NOMO-1 treated with DMSO at 0.1 percent for 48 hours (cell line): ENCODE data around the gene RBM20.
A peak's percentile ranks its signal among the peaks of the same experiment; 100 is the strongest.

Experiments used
- DNase-seq: peaks from one replicate; lab custom pipeline; 2025; ENCODE audit not compliant: unreplicated experiment; lab: John Stamatoyannopoulos, UW

Gene RBM20

GRCh38 chr10:110845756-110846620 is 201.9 kb downstream of the RBM20 start:
- no peak for DNase-seq

GRCh38 chr10:110847374-110847773 is 203.2 kb downstream of the RBM20 start:
- DNase-seq: no peak

- no peak for DNase-seq
These were observed 204.0 kb downstream of the RBM20 start for GRCh38 chr10:110848106-110848505.

- DNase-seq: no peak
These were observed 206.0 kb downstream of the RBM20 start for GRCh38 chr10:110850099-110850498.

- DNase-seq: peak; percentile 48
These were observed 207.0 kb downstream of the RBM20 start for GRCh38 chr10:110851020-110851612.

GRCh38 chr10:110852255-110852896 is 208.2 kb downstream of the RBM20 start:
- no peak for DNase-seq

- no peak for DNase-seq
These were observed 208.8 kb downstream of the RBM20 start for GRCh38 chr10:110852947-110853346.

- DNase-seq: no peak
These were observed 209.9 kb downstream of the RBM20 start for GRCh38 chr10:110853921-110854605.

- DNase-seq: peak; percentile 12
These were observed 213.4 kb downstream of the RBM20 start for GRCh38 chr10:110857265-110858171.

GRCh38 chr10:110858297-110858934 is 214.3 kb downstream of the RBM20 start:
- no peak for DNase-seq

GRCh38 chr10:110859206-110859972 is 215.3 kb downstream of the RBM20 start:
- DNase-seq: peak; percentile 77

- peak; percentile 96 for DNase-seq
These were observed 215.8 kb downstream of the RBM20 start for GRCh38 chr10:110859973-110860376.

- DNase-seq: peak; percentile 24
These were observed 216.6 kb downstream of the RBM20 start for GRCh38 chr10:110860576-110861241.

GRCh38 chr10:110861476-110861875 is 217.3 kb downstream of the RBM20 start:
- no peak for DNase-seq

GRCh38 chr10:110861930-110862649 is 218.0 kb downstream of the RBM20 start:
- DNase-seq: peak; percentile 55

- DNase-seq: no peak
These were observed 218.8 kb downstream of the RBM20 start for GRCh38 chr10:110862961-110863360.

GRCh38 chr10:110863361-110863760 is 219.2 kb downstream of the RBM20 start:
- peak; percentile 19 for DNase-seq

GRCh38 chr10:110863956-110864355 is 219.8 kb downstream of the RBM20 start:
- no peak for DNase-seq
